Left ventricle myocardium superior (tissue), 1 donor: Measurements from ENCODE around the gene CDT1. TPM values are rescaled to one million over a fixed set of nuclear protein-coding genes. Genes with fewer than 3 reads are reported as not detected.
A peak's percentile ranks its signal among the peaks of the same experiment; 100 is the strongest.
"Not testable (repeated sequence)": the region's sequence is repeated elsewhere in the genome, so short reads cannot be mapped to it uniquely, and the experiment has no call there.

Source experiments
- ATAC-seq: fragments of 200-7000 bp; cut with Tn5 transposase; one replicate; pipeline ENCODE4 v1.9.1; 2020; ENCODE audit warnings: mild to moderate bottlenecking, moderate library complexity
- DNase-seq: peaks from one replicate; pipeline ENCODE4 v3.0.0-alpha.2; 2020
- intact Hi-C: fragments of 100-400 bp; cut with micrococcal nuclease; formaldehyde crosslinking; loops from one replicate; pipeline ENCODE4 v1.11.0; 2022
- total RNA-seq: library from RNA; stranded (reverse); fragmentation: NEBNext Ultra II Directional; extraction: Animal tissue kit (Norgen Biotek cat#: 25700); gene quantifications from one replicate; pipeline ENCODE4 v1.2.1, GENCODE V29; 2021
- donor health status: DM: no; HTN: yes; CAD: no; lungs with severe emphysema.

The CDT1 gene
- total RNA-seq, 1 donor from 2014 or later = 0.97 TPM

DNA sequence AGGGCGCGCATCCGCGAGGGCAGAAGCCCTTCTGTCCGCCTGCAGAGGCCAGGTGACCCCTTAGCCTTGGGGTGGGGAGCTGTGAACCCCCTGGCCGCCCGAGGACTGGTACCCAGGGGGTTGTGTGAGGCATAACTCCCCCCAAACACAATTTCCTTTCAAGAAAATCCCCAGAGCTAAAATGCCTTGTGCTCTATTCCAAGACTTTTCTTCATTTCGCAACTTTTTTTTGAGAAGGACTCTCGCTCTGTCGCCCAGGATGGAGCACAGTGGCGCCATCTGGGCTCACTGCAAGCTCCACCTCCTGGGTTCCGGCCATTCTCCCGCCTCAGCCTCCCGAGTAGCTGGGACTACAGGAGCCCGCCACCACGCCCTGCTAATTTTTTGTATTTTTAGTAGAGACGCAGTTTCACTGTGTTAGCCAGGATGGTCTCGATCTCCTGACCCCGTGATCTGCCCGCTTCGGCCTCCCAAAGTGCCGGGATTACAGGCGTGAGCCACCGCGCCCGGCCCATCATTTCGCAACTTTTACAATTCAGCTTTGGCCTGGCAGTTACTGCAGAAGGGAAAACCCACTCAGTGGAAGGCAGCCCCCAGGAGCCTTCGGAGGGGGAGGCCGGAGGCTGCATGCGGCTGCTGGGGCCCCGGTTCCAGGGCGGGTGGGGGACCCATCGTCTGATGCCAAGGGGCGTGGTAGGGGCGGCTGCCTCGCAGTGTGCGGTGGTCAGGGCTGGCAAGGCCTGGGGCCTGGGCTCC is 9.1 kb downstream of the CDT1 start:
- DNase-seq (peak; percentile 81), ATAC-seq (peak; percentile 25)
- intact Hi-C loops = no loop called here

GRCh38 chr16:88813269-88814143 is 9.9 kb downstream of the CDT1 start:
- ATAC-seq (no peak), DNase-seq (peak; percentile 49)
- intact Hi-C loops = no loop called here

- intact Hi-C loops = no loop called here
- DNase-seq (no peak), ATAC-seq (no peak)
Observed at GRCh38 chr16:88814144-88814502, 10.5 kb downstream of the CDT1 start.

DNA sequence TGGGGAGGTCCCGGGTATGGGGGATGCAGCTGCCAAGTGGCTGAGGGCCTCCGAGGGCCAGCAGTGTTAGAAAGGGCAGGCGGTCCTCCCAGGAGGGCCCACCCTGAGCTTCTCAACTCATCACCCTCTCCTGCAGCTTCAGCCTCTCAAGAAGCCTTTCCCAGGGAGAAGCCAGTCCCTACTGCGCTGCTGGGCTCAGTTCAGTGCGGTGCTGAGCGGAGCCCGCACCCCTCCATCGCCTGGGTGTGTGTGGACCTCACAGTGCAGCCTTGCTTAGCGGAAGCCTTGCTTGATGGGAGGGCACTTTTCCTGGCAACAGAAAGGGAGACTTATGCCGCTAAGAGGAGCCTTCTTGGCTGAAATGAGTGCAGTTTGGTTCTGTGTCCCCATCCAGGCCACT is 11.6 kb downstream of the CDT1 start:
- ATAC-seq (no peak), DNase-seq (no peak)
- intact Hi-C loops = no loop called here

- peak; percentile 57 for DNase-seq
- intact Hi-C loops = no loop called here
- no peak for ATAC-seq
Observed at GRCh38 chr16:88815901-88816589, 12.5 kb downstream of the CDT1 start.

GRCh38 chr16:88816736-88817535 is 13.3 kb downstream of the CDT1 start:
- ATAC-seq = no peak
- intact Hi-C loops = no loop called here
- no peak for DNase-seq

DNA sequence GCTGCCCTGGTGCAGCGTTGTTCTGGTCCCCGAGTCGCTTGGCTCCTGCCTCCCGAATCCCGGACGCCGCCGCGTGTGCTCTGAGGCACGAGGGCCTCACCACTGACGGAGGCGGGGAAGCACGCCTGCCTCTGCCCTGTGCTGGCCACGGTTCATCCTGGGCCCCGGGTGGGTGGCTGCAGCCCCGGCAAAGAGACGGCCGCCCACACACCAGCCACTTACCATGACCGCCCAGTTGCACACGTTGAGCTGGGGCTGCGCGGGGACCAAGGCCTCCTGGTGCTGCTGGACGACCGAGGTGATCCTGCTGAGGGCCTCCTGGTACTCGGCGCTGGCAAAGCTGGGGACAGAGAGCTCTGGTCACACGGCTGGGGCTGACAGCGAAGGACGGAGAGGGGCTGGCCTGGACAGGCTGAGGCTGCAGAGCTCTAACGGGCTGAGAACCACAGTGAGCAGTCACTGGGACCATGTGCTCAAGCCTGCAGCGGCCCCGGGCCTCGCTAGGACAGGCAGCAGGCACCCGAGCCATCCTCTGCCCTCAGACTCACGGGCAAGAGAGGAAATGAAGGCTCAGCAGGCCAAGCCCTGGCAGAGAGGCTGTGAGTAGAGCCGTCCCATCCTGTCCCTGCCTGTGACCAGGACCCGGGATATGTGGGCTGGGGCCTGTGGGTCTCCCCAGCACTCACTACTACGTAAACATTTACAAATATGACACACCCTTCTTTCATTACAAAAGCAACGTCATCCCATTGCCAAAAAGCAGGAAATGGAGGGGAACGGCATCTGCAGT is 14.4 kb downstream of the CDT1 start:
- intact Hi-C loops = no loop called here
- no peak for DNase-seq
- ATAC-seq = no peak

DNA sequence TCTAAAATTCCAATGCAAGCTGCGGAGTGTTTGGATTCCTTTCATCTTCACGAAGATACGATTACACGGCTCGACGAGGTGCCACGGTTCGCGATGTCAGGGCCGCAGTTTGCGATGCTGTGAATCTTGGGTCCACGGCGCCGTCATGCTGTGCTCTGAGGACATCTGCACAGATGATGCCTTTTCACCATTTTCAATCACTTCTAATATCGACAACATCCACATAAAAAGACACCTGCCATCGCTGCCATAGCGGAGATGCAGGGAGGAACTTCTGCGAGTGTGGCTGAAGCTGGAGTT is 14.9 kb downstream of the CDT1 start:
- intact Hi-C loops = no loop called here
- no peak for DNase-seq
- no peak for ATAC-seq

DNA sequence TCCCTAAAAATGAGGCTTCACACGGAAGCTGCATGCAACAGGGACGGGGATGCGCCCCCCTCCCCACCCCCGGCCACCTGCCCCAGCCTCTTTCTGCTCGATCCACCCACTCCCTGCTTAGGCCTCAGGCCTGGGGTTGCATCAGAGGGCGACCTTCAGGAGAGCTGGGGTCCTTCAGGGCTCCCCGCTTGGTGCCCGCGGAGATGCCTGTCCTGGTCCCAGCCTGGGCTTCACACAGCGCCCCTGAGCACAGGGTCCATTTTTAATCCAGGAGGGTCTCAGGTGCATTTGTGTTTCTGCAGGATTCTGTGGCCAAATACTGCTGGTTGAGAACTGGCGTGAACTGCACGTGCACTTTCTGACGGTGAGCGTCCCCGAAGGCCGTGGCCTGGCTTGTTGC is 15.5 kb downstream of the CDT1 start:
- no peak for ATAC-seq
- intact Hi-C loops = no loop called here
- no peak for DNase-seq

- ATAC-seq = no peak
- intact Hi-C loops = no loop called here
- DNase-seq = no peak
Observed at GRCh38 chr16:88820385-88821025, 16.9 kb downstream of the CDT1 start.

DNA sequence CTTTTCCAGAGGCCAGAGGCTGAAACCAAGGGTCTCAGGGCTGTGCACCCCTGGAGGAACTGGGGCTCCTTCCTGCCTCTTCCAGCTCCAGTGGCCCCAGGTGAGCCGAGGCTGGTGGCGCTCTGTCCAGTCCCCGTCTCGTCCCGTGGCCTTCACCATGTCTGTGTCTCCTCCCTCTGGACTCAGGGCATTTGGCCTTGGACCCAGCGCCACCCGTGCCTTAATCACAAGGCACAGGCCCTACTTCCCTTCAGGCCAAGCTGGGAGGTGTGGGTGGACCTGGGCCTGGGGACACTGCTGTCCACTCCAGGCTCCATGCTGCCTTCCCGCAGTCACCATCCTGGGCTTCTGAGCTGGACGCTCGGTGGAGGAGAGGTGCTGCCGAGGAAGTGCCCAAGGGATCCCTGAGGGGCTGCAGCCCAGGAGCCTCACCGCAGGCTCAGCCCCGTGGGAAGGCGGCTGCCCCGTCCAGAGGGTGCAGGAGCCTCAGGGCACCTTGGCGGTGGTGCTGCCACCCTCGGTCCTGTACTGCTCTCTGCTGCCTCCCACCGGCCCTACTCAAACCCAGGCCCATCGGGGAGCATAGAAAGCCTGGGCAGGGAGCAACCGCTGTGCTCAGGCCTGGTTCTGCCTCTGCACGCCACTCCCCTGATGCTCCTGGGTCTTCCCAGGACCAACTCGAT is 17.7 kb downstream of the CDT1 start:
- no peak for DNase-seq
- no peak for ATAC-seq
- intact Hi-C loops = no loop called here

DNA sequence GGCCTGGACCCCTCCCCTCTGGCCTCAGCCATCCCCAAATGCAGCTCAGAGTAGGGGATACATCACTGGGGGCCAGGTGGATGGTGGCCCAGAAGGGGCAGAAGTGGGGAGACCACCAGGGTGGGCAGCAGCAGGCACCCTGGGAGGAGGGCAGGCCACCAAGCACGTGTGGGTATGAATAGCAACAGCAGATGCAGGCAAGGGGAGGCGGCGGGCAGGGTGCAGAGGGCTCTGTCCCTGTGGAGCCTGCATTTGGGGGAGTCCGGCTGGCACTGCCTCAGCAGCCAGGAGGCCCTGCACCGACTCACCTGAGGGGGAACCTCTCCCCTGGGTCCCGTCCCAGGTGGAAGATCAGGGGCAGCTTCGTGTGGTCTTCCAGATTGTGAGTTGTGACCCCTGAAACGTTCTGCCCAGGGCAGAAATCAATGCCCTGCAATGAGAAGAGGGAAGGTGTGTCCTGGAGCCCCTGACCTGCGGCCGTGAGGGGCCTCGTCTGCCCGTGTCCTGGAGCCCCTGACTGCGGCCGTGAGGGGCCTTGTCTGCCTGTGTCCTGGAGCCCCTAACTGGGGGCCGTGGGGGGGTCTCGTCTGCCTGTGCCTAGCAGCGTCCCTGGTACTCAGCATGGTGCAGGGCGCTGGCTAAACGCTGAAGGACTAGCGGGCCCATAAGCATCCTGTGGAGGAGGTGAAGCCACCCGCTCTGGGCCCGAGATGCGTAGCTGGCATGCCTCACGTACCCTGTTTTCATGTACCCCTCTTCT is 18.9 kb downstream of the CDT1 start:
- no peak for ATAC-seq
- intact Hi-C loops = no loop called here
- DNase-seq = no peak

DNA sequence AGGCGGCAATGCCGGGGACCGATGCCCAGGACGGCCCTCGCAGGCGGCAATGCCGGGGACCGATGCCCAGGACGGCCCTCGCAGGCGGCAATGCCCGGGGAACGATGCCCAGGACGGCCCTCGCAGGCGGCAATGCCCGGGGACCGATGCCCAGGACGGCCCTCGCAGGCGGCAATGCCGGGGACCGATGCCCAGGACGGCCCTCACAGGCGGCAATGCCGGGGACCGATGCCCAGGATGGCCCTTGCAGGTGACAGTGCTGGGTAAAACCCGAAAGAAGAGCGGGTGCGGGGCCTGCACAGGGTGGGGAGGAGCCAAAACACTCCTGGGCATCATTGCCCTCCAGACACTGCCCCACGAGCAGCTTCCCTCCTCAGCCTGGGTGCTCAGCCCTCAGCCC is 20.1 kb downstream of the CDT1 start:
- ATAC-seq, intact Hi-C loops, DNase-seq: not testable (repeated sequence)

GRCh38 chr16:88824256-88825077 is 20.9 kb downstream of the CDT1 start:
- ATAC-seq (no peak), DNase-seq (no peak)
- intact Hi-C loops = no loop called here

DNA sequence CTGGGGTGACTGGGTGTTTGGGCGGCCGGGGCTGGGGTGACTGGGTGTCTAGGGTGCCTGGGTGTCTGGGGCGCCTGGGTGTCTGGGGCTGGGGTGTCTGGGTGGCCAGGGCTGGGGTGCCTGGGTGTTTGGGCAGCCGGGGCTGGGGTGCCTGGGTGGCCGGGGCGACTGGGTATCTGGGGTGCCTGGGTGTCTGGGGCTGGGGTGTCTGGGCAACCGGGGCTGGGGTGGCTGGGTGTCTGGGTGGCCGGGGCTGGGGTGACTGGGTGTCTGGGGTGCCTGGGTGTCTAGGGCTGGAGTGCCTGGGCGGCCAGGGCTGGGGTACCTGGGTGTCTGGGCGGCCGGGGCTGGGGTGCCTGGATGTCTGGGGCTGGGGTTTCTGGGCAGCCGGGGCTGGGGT is 21.6 kb downstream of the CDT1 start:
- ATAC-seq = no peak
- DNase-seq = no peak
- intact Hi-C loops = no loop called here
